Esophagus muscularis mucosa (tissue), 4 donors: ENCODE data around the gene APOBEC2. TPM values are rescaled to one million over a fixed set of nuclear protein-coding genes. Genes with fewer than 3 reads are reported as not detected.

ENCODE experiments used
- DNase-seq: peaks from one replicate; pipeline ENCODE4 v3.0.0-alpha.2; 2017; ENCODE audit errors: extremely low spot score
- H3K27ac ChIP-seq, 4 donors: fragments of 200-600 bp; sonication (generic); replicated peaks in 1 of 4; 1 replicate in 3 of 4; 2 replicates in 1 of 4; pipeline ENCODE4 v1.5.1; 2016 to 2019; ENCODE audit warnings: mild to moderate bottlenecking in 1 of 4
- H3K27me3 ChIP-seq, 4 donors: fragments of 200-600 bp; sonication (generic); one replicate each; pipeline versions ENCODE4 v1.5.1 to v1.6.0; 2016 to 2019
- H3K36me3 ChIP-seq, 4 donors: fragments of 200-600 bp; sonication (generic); one replicate each; pipeline ENCODE4 v1.5.1; 2016 to 2019
- H3K4me1 ChIP-seq, 4 donors: fragments of 200-600 bp; sonication (generic); one replicate each; pipeline ENCODE4 v1.5.1; 2016 to 2019
- H3K4me3 ChIP-seq, 4 donors: fragments of 200-600 bp; sonication (generic); 1 replicate in 2 of 4; 2 replicates in 2 of 4; pipeline ENCODE4 v1.5.1; 2016 to 2019; ENCODE audit warnings: mild to moderate bottlenecking in 4 of 4, moderate library complexity in 1 of 4
- H3K9me3 ChIP-seq, 4 donors: fragments of 200-600 bp; sonication (generic); 1 replicate in 3 of 4; 2 replicates in 1 of 4; pipeline ENCODE4 v1.5.1; 2016 to 2019
- EP300 ChIP-seq: sonication (generic); formaldehyde crosslinking; IDR thresholded peaks from one replicate; pipeline ENCODE4 v1.6.1; 2017; ENCODE audit warnings: antibody characterized with exemption
- POLR2A ChIP-seq: fragments of 450-650 bp; IDR thresholded peaks from one replicate; pipeline ENCODE4 v1.6.1; 2017; ENCODE audit warnings: antibody characterized with exemption, moderate library complexity, mild to moderate bottlenecking, low read depth
- POLR2AphosphoS5 ChIP-seq, 2 donors: sonication (generic); formaldehyde crosslinking; IDR thresholded peaks; one replicate each; pipeline ENCODE4 v1.6.1; 2017; ENCODE audit warnings: antibody characterized with exemption in 2 of 2
- WGBS: methylation state at CpG from one replicate; pipeline ENCODE4 v1.1.5; 2018; 5-methylcytosine and 5-hydroxymethylcytosine counted together
- intact Hi-C: fragments of 100-400 bp; cut with DNase I; formaldehyde crosslinking; loops from one replicate; pipeline ENCODE4 v1.15.1; 2023
- total RNA-seq, 4 donors: library from RNA; depleted of rRNA; stranded (reverse); fragments of >200 nt; gene quantifications; one replicate each; pipeline versions ENCODE4 v1.1.0 to v1.2.1, GENCODE V29; 2016
- TF ChIP-seq, protein P1 (sequence below), 3 experiments: fragments of 200-600 bp in 2 of 3; fragments of 450-650 bp in 1 of 3; sonication (generic) in 2 of 3; IDR thresholded peaks; one replicate each; pipeline ENCODE4 v1.5.1; 2017 to 2019; ENCODE audit warnings: antibody characterized with exemption in 3 of 3, mild to moderate bottlenecking in 2 of 3, moderate library complexity in 1 of 3

APOBEC2 gene
- total RNA-seq, 4 donors from 2014 or later, result 0.50 to 1.0 (median 0.97) TPM; not detected in 1

DNA sequence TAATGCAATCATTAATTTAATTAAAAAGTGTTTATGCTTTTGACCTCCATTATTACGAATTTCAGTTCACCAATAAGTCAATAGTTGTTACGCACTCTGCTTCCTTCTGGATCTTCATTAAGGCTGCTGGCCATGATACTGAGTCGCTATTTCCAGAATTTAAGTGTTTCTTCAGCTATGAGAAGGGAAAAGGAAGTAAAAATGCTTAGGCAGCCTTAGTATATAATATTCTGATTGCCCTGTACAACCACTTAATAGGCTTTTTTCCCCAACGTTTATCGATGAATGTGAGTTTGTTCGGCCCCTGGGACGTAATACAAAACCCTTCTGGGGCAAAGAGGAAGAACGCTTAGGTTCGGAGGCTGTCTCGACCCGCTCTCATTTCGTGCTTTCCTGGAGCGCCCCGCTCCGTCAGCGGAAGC, 18.5 kb downstream of the APOBEC2 start:
- H3K4me1 ChIP-seq, result peaks cover 29 to 43% (median 40%) of the 10 kb centered on the region in 4 donors
- peak overlapping the region; percentile 89 to 98 (median 96) for H3K4me3 ChIP-seq
- no peak for TF ChIP-seq POLR2A
- TF ChIP-seq, protein P1, sequence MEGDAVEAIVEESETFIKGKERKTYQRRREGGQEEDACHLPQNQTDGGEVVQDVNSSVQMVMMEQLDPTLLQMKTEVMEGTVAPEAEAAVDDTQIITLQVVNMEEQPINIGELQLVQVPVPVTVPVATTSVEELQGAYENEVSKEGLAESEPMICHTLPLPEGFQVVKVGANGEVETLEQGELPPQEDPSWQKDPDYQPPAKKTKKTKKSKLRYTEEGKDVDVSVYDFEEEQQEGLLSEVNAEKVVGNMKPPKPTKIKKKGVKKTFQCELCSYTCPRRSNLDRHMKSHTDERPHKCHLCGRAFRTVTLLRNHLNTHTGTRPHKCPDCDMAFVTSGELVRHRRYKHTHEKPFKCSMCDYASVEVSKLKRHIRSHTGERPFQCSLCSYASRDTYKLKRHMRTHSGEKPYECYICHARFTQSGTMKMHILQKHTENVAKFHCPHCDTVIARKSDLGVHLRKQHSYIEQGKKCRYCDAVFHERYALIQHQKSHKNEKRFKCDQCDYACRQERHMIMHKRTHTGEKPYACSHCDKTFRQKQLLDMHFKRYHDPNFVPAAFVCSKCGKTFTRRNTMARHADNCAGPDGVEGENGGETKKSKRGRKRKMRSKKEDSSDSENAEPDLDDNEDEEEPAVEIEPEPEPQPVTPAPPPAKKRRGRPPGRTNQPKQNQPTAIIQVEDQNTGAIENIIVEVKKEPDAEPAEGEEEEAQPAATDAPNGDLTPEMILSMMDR (IDR thresholded peaks at IDR 0.05), result peak in 1 of 3 experiments; percentile 16
- peak in 1 of 2 donors; percentile 88 for TF ChIP-seq POLR2AphosphoS5 (IDR thresholded peaks at IDR 0.05)
- TF ChIP-seq EP300, result no peak
- H3K27me3 ChIP-seq, result no peaks in the 10 kb centered on the region
- peak overlapping the region; percentile 98 to 100 (median 99) for H3K27ac ChIP-seq
- no peaks in the 10 kb centered on the region for H3K9me3 ChIP-seq
- H3K36me3 ChIP-seq, result peaks cover 0 to 30% (median 16%) of the 10 kb centered on the region in 4 donors
- no peak for DNase-seq
- intact Hi-C loops, result no loop called here
- under 1% methylated on average over 16 of the region's 16 CpGs for WGBS

DNA sequence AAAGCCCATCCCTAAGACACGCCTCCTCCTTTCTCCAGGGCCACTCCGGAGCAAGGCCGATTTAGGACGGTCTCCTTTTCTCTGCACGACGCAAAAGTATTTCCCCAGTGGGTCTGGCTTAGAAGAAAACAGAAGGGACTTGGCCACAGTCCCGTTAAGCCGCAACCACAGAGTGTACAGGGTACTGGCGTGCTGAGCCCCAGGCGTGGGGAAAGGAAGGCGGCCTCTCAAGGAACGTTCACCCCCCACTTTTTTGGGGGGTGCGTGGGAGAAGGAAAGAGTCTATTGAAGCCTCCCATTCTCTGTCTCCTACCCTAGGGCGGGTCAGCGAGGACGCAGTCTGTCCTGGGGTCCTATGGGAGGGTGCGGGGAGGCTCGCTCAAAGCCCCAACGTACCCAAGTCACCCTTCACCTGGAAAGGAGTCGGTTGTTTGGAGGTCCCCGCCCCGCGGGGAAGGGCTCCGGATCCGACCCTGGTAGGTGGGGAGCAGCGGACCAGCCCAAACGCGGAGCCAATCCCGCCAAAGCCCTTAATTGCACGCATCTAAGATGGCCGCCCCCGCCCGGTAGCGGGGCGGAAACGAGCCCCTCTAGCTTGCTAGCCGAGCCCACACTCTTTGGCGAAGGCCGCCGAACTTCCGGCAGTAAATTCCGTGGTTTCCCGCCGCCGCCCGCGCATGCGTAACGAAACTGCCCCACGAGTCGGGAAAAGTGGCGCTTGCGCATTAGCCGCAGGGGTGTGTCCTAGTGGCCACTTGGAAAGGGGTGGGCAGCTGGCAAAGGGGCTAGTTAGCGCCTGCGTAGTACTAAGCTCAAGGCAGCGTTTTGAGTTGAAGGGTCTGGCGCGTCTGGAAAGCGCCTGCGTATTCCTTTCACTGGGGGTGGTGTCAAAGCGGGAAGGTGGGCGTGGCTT, 19.2 kb downstream of the APOBEC2 start, which contains the start of gene OARD1:
Gene OARD1, minus strand, starts transcription at position 434 of the 913 bp plus-strand sequence. CDS start 722 bp downstream, outside the sequence.
- no peaks in the 10 kb centered on the region for H3K27me3 ChIP-seq
- peaks cover 0 to 29% (median 14%) of the 10 kb centered on the region in 4 donors for H3K36me3 ChIP-seq
- intact Hi-C loops, result no loop called here
- no peaks in the 10 kb centered on the region for H3K9me3 ChIP-seq
- peaks cover 29 to 40% (median 39%) of the 10 kb centered on the region in 4 donors for H3K4me1 ChIP-seq
- DNase-seq, result peak; percentile 100
- H3K4me3 ChIP-seq, result peak within 1 kb of the TSS; percentile 89 to 98 (median 96)
- WGBS, result under 1% methylated on average over 26 of the region's 63 CpGs
- TF ChIP-seq POLR2A, result peak; percentile 44
- TF ChIP-seq, protein P1 (IDR thresholded peaks at IDR 0.05), result peak in 1 of 3 experiments; percentile 14
- TF ChIP-seq EP300, result no peak
- TF ChIP-seq POLR2AphosphoS5 (IDR thresholded peaks at IDR 0.05), result peak; percentile 90 to 92
- H3K27ac ChIP-seq, result peak within 1 kb of the TSS; percentile 98 to 100 (median 99)

DNA sequence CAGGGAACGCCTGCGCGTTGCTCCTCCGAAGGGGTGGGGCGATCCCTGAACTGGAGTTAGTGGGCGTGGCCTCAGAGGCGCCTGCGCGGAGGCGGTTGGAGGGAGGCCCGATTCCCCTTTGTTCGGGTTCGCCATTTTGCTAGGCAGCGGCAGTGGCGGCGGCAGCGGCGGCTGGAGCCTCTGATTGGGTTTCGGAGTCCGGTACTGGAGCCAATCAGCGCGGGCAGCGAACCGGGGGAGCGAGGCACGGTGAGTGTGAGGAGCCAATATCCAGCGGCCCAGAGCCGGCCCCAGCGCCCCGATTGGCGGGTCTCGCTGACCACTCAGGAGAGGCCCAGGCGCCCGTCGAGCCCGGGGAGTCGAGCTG, 19.8 kb downstream of the APOBEC2 start, which contains the start of gene NFYA:
Gene NFYA, plus strand, starts transcription at position 139 of the 367 bp plus-strand sequence. CDS start 6,116 bp downstream, outside the sequence.
- intact Hi-C loops, result no loop called here
- H3K27ac ChIP-seq, result peak within 1 kb of the TSS; percentile 98 to 100 (median 99)
- peak within 1 kb of the TSS; percentile 89 to 98 (median 96) for H3K4me3 ChIP-seq
- H3K4me1 ChIP-seq, result peaks cover 29 to 40% (median 39%) of the 10 kb centered on the region in 4 donors
- H3K9me3 ChIP-seq, result no peaks in the 10 kb centered on the region
- TF ChIP-seq, protein P1 (IDR thresholded peaks at IDR 0.05), result no peak
- TF ChIP-seq EP300 (no peak), POLR2A (peak; percentile 61), POLR2AphosphoS5 (IDR thresholded peaks at IDR 0.05) (peak; percentile 32 to 86)
- peaks cover 0 to 23% (median 11%) of the 10 kb centered on the region in 4 donors for H3K36me3 ChIP-seq
- H3K27me3 ChIP-seq, result no peaks in the 10 kb centered on the region
- DNase-seq, result no peak
- WGBS, result no CpG with 5 or more reads among the region's 37 CpGs

DNA sequence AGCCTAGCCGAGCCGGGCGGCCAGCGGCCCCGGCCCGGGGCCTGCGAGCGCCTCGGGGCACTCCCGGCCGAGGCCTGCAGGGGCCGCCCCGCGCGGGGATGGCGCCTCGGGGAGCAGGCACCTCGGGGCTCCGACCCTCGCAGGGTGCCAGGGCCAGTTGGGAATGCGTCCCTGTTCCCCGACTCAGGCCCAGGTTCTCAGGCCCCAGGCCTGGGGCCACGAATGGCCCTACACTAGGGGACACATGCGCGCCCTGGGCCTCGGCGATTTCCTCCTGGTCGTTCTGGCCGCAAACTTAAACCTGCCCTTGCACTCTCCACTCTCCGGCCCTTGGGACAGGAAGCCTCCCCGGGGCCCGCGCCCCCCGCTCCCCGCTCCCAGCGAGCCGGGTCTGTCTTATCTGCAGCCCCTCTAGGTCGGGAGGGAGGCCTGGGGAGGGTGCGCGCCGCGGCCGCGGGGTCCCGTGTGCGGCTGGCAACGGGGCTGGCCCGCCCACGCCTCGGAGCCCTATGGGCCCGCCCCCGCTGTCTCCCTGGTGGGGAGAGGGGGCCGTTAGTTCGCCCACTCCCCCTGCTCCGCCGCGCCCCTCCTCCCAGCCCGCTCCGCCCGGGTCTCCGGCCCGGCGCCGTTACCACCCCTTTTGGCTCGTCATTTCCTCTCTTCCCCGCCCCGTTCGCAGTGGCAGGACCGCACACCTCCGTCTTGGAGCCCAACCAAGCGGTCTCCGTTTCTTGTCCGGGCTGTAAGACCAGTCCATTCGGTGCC, 20.4 kb downstream of the APOBEC2 start:
- H3K4me1 ChIP-seq, result peaks cover 29 to 40% (median 39%) of the 10 kb centered on the region in 4 donors
- no peaks in the 10 kb centered on the region for H3K27me3 ChIP-seq
- peaks cover 0 to 17% (median 9%) of the 10 kb centered on the region in 4 donors for H3K36me3 ChIP-seq
- intact Hi-C loops, result no loop called here
- TF ChIP-seq POLR2A (peak; percentile 75), EP300 (no peak), POLR2AphosphoS5 (IDR thresholded peaks at IDR 0.05) (peak; percentile 84 to 91)
- TF ChIP-seq, protein P1 (IDR thresholded peaks at IDR 0.05), result peak; percentile 14 to 51 (median 38)
- under 1% methylated on average over 24 of the region's 74 CpGs for WGBS
- peak overlapping the region; percentile 98 to 100 (median 99) for H3K27ac ChIP-seq
- peak overlapping the region; percentile 89 to 98 (median 96) for H3K4me3 ChIP-seq
- DNase-seq, result peak; percentile 94
- H3K9me3 ChIP-seq, result no peaks in the 10 kb centered on the region
